ENCODE measurements around the gene DRC7.

The DRC7 gene

DNA sequence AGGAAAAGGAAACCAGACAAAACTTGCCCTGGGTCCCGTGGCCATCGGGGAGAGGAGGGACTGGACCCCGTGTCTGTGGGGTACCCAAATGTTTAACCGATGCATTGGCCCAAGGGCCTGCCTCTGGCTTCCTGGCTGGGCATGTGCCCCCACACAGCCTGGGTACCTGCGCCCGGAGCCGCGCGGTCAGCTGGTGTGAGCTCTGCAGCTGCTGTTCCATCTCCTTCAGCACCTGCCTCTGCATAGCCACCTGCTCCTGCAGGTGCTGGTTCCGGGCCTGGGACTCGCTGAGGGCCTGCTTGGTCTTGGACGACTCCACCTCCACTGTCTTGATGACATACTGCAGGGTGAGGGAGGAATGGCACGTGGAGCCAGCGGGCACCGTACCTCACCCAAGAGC, 75.8 kb downstream of the DRC7 start:
- DNase-seq (ENCODE audit: extremely low spot score): no peak
- no peak for TF ChIP-seq SUZ12 (IDR thresholded peaks at IDR 0.05)
- no peak for TF ChIP-seq LEF1 (IDR thresholded peaks at IDR 0.05; ENCODE audit: borderline replicate concordance)
- no peak for TF ChIP-seq ELF4 (IDR thresholded peaks at IDR 0.05)
- no peak for TF ChIP-seq FOXM1 (IDR thresholded peaks at IDR 0.05; ENCODE audit: borderline replicate concordance)
- no peak for TF ChIP-seq BHLHE40 (IDR thresholded peaks at IDR 0.05; ENCODE audit: borderline replicate concordance)
- TF ChIP-seq L3MBTL2 (conservative IDR thresholded peaks at IDR 0.05): no peak
- no peak for TF ChIP-seq ARNT (IDR thresholded peaks at IDR 0.05)
- TF ChIP-seq, protein P1, sequence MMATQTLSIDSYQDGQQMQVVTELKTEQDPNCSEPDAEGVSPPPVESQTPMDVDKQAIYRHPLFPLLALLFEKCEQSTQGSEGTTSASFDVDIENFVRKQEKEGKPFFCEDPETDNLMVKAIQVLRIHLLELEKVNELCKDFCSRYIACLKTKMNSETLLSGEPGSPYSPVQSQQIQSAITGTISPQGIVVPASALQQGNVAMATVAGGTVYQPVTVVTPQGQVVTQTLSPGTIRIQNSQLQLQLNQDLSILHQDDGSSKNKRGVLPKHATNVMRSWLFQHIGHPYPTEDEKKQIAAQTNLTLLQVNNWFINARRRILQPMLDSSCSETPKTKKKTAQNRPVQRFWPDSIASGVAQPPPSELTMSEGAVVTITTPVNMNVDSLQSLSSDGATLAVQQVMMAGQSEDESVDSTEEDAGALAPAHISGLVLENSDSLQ (IDR thresholded peaks at IDR 0.05): no peak
- no peak for TF ChIP-seq SP1 (IDR thresholded peaks at IDR 0.05)
- TF ChIP-seq TARDBP (IDR thresholded peaks at IDR 0.05): no peak
- no peak for TF ChIP-seq HDGF (IDR thresholded peaks at IDR 0.05; ENCODE audit: borderline replicate concordance)
- no peak for TF ChIP-seq CTBP1 (IDR thresholded peaks at IDR 0.05; ENCODE audit: borderline replicate concordance)
- no peak for TF ChIP-seq ZNF384 (IDR thresholded peaks at IDR 0.05)
- TF ChIP-seq FOXA1 (IDR thresholded peaks at IDR 0.05): no peak
- no peak for TF ChIP-seq NFRKB (IDR thresholded peaks at IDR 0.05)
- no peak for TF ChIP-seq FOXK2 (IDR thresholded peaks at IDR 0.05)
- ChIA-PET POLR2A (no interaction called here), CTCF (interaction anchor here (0.5 kb wide), 1 partner anchor 834 kb away, joined by 3 read pairs; no protein-coding TSS in a partner anchor)

GRCh38 chr16:57771141-57771785, 76.7 kb downstream of the DRC7 start:
- POLR2A ChIA-PET: no interaction called here
- CTCF ChIA-PET: no interaction called here
- TF ChIP-seq SP1 (IDR thresholded peaks at IDR 0.05): no peak
- TF ChIP-seq, protein P1 (IDR thresholded peaks at IDR 0.05): no peak
- no peak for TF ChIP-seq CTBP1 (IDR thresholded peaks at IDR 0.05; ENCODE audit: borderline replicate concordance)
- TF ChIP-seq TARDBP (IDR thresholded peaks at IDR 0.05): no peak
- no peak for TF ChIP-seq FOXK2 (IDR thresholded peaks at IDR 0.05)
- DNase-seq (ENCODE audit: extremely low spot score): no peak

DNA sequence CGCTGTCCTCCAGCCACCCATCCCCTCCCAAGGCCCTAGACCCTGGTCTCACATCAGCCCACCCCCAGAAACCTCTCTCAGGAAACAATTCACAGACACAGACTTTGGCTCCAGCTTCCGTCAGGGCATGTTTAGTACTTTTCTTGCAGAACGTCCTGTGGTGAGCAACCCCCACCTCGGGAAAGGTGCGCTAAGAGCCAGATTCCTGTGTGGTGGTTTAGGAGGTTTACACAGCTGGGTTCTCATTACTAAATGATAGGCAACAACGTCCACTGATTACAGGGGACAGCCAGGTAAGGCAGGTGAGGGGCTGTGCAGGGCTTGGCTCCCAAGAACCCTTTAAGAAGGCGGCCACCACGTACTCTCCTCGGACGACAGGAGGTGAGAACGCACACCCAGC, 78.4 kb downstream of the DRC7 start:
- DNase-seq (ENCODE audit: extremely low spot score): no peak
- TF ChIP-seq FOXM1 (IDR thresholded peaks at IDR 0.05; ENCODE audit: borderline replicate concordance) (no peak), BHLHE40 (IDR thresholded peaks at IDR 0.05; ENCODE audit: borderline replicate concordance) (no peak)
- ChIA-PET POLR2A (no interaction called here), CTCF (no interaction called here)

DNA sequence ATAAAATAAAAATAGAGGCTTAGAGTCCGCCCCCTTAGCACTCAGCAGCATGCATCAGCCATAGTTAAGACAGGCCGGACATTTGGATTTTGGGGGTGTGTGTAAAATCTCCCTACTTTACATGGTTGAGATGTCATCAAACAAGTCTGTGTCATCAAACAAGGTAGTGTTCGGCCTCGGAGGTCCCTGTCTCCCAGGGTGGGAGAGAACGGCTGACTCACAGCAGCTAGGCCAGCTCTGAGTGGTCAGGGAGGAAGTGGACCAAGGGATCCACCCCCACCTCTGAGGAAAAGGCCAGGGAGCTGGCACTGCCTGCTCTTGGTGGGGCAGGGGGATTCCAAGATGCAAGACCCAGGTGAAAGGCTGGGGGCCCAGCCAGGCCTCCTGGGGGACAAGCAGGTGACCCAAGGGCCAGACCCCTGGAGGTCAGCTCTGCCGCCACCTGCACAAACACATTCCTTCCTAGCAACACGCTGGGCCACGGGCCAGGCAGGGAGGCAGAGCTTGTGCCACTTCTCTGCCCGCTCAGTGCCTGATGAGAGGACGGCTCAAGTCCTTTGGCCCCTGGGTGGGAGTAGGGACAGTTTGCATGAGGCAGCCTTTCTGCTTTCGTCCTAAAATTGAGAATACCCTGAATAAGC, 79.2 kb downstream of the DRC7 start:
- CTCF ChIA-PET: interaction anchor here (0.8 kb wide), 1 partner anchor 18 kb away, joined by 7 read pairs; no protein-coding TSS in a partner anchor
- POLR2A ChIA-PET: no interaction called here
- TF ChIP-seq FOXM1 (IDR thresholded peaks at IDR 0.05; ENCODE audit: borderline replicate concordance): no peak
- no peak for TF ChIP-seq FOXA1 (IDR thresholded peaks at IDR 0.05)
- TF ChIP-seq, protein P1 (IDR thresholded peaks at IDR 0.05): no peak
- no peak for TF ChIP-seq HDGF (IDR thresholded peaks at IDR 0.05; ENCODE audit: borderline replicate concordance)
- no peak for TF ChIP-seq ARNT (IDR thresholded peaks at IDR 0.05)
- TF ChIP-seq CTBP1 (IDR thresholded peaks at IDR 0.05; ENCODE audit: borderline replicate concordance): no peak
- DNase-seq (ENCODE audit: extremely low spot score): no peak

- ChIA-PET CTCF (no interaction called here), POLR2A (no interaction called here)
- TF ChIP-seq HDGF (IDR thresholded peaks at IDR 0.05; ENCODE audit: borderline replicate concordance) (no peak), FOXM1 (IDR thresholded peaks at IDR 0.05; ENCODE audit: borderline replicate concordance) (no peak), ZNF384 (IDR thresholded peaks at IDR 0.05) (no peak), NFRKB (IDR thresholded peaks at IDR 0.05) (no peak), FOXA1 (IDR thresholded peaks at IDR 0.05) (no peak), CTBP1 (IDR thresholded peaks at IDR 0.05; ENCODE audit: borderline replicate concordance) (no peak), ARNT (IDR thresholded peaks at IDR 0.05) (no peak), ELF4 (IDR thresholded peaks at IDR 0.05) (no peak), LEF1 (IDR thresholded peaks at IDR 0.05; ENCODE audit: borderline replicate concordance) (no peak), BHLHE40 (IDR thresholded peaks at IDR 0.05; ENCODE audit: borderline replicate concordance) (no peak), SP1 (IDR thresholded peaks at IDR 0.05) (no peak), SUZ12 (IDR thresholded peaks at IDR 0.05) (no peak), TARDBP (IDR thresholded peaks at IDR 0.05) (no peak), L3MBTL2 (conservative IDR thresholded peaks at IDR 0.05) (no peak), FOXK2 (IDR thresholded peaks at IDR 0.05) (no peak)
- TF ChIP-seq, protein P1 (IDR thresholded peaks at IDR 0.05): no peak
- no peak for DNase-seq (ENCODE audit: extremely low spot score)
Observed at GRCh38 chr16:57774705-57775285, 80.2 kb downstream of the DRC7 start.
